OCI-M2 (cell line): Measurements from ENCODE around the gene FRMD4B.

Experiments used
- DNase-seq: peaks from one replicate; lab custom pipeline; 2025; ENCODE audit not compliant: unreplicated experiment; lab: John Stamatoyannopoulos, UW

Gene FRMD4B

GRCh38 chr3:69405067-69405466, 19.2 kb upstream of the FRMD4B start:
- no peak for DNase-seq

- DNase-seq = no peak
Measured at GRCh38 chr3:69403454-69403853, 17.6 kb upstream of the FRMD4B start.

- DNase-seq = no peak
Measured at GRCh38 chr3:69400683-69401082, 14.8 kb upstream of the FRMD4B start.

GRCh38 chr3:69392850-69393249, 7.0 kb upstream of the FRMD4B start:
- no peak for DNase-seq

- no peak for DNase-seq
Measured at GRCh38 chr3:69392415-69392814, 6.5 kb upstream of the FRMD4B start.

GRCh38 chr3:69391554-69391953, 5.7 kb upstream of the FRMD4B start:
- no peak for DNase-seq

- DNase-seq = no peak
Measured at GRCh38 chr3:69390771-69391170, 4.9 kb upstream of the FRMD4B start.

DNA sequence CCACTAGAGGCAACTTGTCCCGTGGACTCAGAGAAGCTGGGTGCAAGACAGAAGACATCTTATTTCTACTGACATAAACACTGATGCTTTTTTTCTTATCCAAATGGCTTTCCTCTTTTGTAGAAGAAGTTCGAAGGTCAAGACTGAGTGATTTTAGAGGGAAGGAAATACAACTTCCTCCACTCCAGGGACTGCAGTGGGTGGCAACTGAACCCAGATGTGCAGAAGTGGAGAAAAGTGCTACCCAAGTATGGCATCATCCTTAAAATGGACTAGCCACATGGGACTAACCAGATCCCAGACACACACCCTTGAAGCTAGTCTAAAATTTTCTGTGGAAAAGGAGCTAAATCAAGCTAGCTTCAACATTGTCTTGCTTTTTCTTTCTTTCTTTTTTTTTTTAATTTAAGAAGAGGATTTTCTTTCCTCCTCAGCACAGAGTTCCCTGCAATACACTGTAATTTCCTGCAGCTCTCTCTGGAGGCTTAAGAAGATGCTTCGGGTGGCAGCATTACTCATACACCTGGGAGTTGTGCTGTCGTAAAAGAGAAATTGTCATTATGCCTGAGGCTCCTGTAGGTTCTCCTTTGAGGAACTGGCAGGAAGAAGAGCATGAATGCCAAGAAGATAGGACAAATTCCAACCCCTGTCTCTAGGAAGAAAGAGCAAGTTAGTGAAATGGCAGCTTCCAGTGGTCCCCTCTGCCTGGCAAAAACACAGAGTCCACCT, 3.8 kb upstream of the FRMD4B start:
- DNase-seq = no peak

DNA sequence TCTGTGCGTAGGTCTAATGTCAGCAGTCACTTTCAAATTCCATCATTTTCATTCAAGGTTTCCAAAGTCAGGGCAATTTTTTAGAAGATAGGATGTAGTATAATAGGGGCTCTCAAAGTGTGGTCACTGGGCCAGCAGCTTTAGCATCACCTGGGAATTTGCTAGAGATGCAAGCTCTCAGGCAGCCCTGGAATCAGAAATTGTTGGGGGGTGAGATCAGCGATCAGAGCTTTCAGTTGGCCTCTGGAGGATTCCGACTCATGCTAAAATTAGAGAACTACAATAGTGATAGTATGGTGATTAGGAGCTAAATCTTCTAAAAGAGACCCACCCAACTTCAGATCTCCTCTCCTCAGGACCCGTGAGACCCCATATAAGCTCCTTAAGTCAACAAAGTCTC, 2.4 kb upstream of the FRMD4B start:
- DNase-seq = no peak

DNA sequence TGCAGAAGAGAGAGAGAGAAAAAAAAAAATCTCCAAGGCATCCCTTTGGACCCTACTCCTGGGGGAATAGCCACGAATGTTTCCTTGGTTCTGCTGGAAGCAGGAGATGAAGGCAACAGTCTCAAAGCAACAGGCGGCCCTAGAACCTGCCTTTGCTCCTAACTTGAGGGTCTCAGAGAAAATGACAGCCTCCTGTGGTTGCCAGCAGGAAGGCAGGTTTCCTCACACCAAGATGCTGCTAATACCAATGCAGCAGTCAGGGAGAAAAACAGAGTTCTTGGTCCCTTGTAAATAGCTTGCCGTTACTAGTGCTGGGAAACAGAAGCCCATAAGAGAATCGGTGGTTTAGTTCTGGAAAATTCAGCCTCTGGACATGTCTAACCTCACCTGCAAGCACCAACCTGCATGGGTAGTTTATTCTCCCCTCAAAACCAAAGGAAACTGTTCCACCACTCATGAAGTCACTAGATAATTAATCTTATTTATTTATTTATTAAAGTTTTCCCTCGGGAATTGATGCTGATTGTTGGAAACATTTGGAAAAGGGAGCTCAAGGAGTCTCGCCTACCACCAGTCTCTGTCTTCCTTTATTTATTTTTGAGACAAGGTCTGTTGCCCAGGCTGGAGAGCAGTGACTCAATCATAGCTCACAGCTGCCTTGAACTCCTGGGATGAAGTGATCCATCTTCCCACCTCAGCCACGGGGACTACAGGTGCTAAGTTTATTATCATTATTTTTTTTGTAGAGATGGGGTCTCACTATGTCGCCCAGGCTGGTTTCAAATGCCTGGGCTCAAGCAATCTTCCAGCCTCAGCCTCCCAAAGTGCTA, 883 bp upstream of the FRMD4B start:
- DNase-seq = no peak

DNA sequence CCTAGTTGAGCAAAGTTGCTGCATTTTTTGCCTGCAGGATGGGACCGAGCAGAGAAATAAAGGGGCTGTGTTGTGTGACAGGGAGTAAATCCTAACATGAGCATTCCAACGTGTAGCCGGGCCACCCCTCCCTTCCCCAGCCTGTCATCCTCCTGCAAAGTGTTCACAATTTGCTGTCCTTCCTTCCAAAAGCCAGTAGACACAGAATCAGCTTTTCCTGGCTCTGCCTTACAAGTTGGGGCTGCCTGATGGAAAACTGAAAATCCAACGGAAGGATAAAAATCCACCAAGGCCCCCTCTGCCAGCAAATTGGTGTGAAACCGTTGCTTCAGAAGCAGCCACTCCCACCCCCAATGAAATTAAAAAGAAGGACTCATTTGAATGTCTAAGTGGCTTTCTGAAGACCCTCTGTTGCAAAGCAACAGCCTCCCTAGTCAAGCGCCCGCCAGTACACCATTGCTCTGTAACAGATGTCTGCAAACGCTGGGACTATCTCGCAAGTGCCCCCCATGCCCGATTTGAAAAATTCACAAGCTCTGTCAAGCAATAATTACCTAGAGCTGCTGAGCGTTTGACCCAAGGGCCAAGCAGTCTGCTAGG, 665 bp downstream of the FRMD4B start:
- no peak for DNase-seq

- no peak for DNase-seq
Measured at GRCh38 chr3:69384326-69384725, 1.6 kb downstream of the FRMD4B start.

DNA sequence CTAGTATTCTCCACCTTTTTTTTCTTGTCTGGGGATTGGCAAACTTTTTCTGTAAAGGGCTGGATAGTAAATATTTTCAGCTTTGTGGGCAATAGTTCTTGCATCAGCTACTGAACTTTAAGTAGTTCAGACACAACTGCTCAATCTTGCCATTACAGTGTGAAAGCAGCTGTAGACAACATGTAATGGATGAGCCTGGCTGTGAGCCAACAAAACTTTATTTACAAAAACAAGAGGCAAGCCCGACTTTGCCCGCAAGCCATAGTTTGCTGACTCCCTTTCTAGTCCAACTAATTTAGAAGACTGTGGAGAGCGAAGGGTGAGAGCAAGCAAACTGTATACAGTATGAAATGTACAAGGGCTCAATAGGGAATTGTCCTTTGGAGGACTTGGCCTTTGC, 6.2 kb downstream of the FRMD4B start:
- no peak for DNase-seq

DNA sequence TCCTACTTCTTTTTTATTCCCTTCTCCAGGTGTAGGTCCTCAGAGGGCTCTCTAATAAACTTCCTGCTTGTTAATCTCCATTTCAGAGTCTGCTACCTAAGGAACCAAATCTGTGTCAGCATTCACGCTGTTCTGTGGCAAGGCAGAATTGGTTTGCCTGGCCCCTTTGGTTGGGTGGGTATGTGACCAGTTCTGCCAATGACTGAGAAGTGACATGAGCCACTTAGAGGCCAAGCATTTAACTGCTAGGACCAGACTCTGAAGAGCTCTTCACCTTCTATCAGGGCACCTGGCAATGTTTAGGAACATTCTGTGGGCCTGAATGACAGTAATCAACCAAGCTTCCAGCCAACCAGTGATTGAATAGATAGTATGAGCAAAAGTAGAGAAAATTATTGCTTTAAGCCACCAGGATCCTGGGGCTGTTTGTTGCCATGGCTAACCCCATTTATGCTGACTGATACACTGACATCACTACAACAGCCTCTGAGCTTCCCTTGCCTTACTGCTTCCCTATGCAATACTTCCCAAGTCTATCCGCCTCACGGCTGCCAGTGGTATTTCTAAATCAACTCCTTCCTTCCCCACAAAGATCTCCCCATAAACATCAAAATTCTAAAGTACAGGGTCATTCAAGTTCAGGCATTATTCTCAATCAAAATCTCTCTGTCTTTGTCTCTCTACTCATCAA, 7.6 kb downstream of the FRMD4B start:
- DNase-seq = no peak

DNA sequence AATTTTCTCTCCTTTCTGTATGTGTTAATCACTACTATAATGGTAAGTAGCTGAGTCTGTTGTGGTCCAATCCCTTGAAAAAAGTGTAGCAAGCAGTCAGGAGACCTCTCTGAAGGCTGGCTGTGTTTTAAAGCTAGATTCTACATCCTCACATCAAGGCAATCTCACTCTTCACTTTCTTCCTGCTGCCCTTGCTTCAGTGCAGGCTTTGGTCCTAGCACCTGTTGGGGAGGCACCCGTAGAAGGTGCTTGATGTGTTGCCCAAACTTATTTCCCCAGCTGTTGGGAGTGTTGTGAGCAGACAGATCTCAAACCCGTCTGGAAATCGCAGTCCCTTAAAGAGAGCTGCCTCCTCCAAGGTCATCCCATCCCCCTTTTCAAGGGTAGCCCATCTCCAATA, 8.6 kb downstream of the FRMD4B start:
- DNase-seq = no peak

GRCh38 chr3:69376731-69377130, 9.2 kb downstream of the FRMD4B start:
- DNase-seq = no peak

DNA sequence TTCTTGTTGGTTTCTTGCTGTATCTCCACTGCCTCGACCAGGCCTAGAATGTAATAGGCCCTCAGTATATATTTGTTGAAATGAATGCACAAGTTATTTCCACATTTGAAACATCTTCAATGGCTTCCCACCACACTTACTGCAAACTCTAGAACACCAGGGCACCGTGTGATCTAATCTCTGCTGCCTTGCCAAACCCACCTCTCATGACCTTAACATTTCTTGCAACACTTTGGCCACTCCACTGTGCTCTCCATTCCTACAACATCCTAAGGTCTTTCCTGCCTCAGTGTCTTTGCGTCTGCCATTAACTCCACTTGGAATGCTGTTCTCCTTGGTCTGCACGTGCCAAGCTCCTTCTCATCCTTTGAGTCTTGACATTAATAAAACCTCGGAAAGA, 14.1 kb downstream of the FRMD4B start:
- DNase-seq = no peak

- DNase-seq = no peak
Measured at GRCh38 chr3:69370901-69371301, 15.0 kb downstream of the FRMD4B start.

- DNase-seq = no peak
Measured at GRCh38 chr3:69370156-69370883, 15.6 kb downstream of the FRMD4B start.

DNA sequence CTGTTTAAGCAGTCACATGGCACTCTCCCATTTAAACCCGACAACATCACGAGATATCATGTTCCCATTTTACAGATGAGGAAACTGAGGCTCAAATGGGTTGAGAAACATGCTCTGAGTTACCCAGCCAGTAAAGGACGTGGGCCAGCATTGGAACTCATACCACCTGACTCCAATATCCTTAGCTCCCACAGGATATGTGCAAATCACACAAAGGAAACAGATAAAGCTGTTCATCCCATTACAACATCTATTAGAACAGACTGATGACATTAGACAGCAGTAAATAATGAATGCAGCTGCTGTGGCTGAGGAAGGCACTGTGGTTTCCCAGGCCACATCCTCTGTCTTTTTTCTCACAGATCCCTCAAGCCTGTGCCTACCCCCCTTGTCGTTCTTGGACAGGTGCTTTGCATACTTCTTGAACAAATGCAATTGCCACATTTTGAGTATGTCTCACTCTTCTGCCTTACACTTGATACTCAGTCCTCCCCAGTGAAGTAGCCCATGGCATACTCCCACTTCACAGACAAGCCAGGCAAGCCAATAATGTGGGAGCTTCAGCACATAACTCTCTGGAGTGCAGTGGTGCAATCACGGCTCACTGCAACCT, 17.7 kb downstream of the FRMD4B start:
- DNase-seq = no peak
